Measurements from ENCODE around the gene SYNE3. TPM values are rescaled to one million over a fixed set of nuclear protein-coding genes. Genes with fewer than 3 reads are reported as not detected.

Gene SYNE3
- total RNA-seq, 1 experiment from 2014 or later = 4.0 TPM

GRCh38 chr14:95493503-95493902, 22.9 kb downstream of the SYNE3 start:
- no peak for DNase-seq (ENCODE audit: extremely low read depth, low read depth)

- DNase-seq (ENCODE audit: extremely low read depth, low read depth) = no peak
Measured at GRCh38 chr14:95491936-95492608, 24.4 kb downstream of the SYNE3 start.

- no peak for DNase-seq (ENCODE audit: extremely low read depth, low read depth)
Measured at GRCh38 chr14:95490727-95491451, 25.6 kb downstream of the SYNE3 start.

- no peak for DNase-seq (ENCODE audit: extremely low read depth, low read depth)
Measured at GRCh38 chr14:95490138-95490509, 26.3 kb downstream of the SYNE3 start.

- DNase-seq (ENCODE audit: extremely low read depth, low read depth) = no peak
Measured at GRCh38 chr14:95489214-95490137, 27.0 kb downstream of the SYNE3 start.

GRCh38 chr14:95488376-95489213, 27.9 kb downstream of the SYNE3 start:
- no peak for DNase-seq (ENCODE audit: extremely low read depth, low read depth)

GRCh38 chr14:95487669-95488084, 28.8 kb downstream of the SYNE3 start:
- DNase-seq (ENCODE audit: extremely low read depth, low read depth) = no peak

- no peak for DNase-seq (ENCODE audit: extremely low read depth, low read depth)
Measured at GRCh38 chr14:95486875-95487668, 29.4 kb downstream of the SYNE3 start.

GRCh38 chr14:95485222-95485819, 31.1 kb downstream of the SYNE3 start:
- DNase-seq (ENCODE audit: extremely low read depth, low read depth) = no peak

- DNase-seq (ENCODE audit: extremely low read depth, low read depth) = no peak
Measured at GRCh38 chr14:95484296-95484695, 32.2 kb downstream of the SYNE3 start.

- peak; percentile 64 for DNase-seq (ENCODE audit: extremely low read depth, low read depth)
Measured at GRCh38 chr14:95483309-95484165, 32.9 kb downstream of the SYNE3 start.

- DNase-seq (ENCODE audit: extremely low read depth, low read depth) = no peak
Measured at GRCh38 chr14:95482627-95483308, 33.7 kb downstream of the SYNE3 start.

- no peak for DNase-seq (ENCODE audit: extremely low read depth, low read depth)
Measured at GRCh38 chr14:95481391-95482022, 34.9 kb downstream of the SYNE3 start.

GRCh38 chr14:95480887-95481226, 35.6 kb downstream of the SYNE3 start:
- DNase-seq (ENCODE audit: extremely low read depth, low read depth) = no peak

GRCh38 chr14:95480109-95480886, 36.2 kb downstream of the SYNE3 start:
- no peak for DNase-seq (ENCODE audit: extremely low read depth, low read depth)

- DNase-seq (ENCODE audit: extremely low read depth, low read depth) = no peak
Measured at GRCh38 chr14:95479494-95479893, 37.0 kb downstream of the SYNE3 start.
